HepG2 (cell line): ENCODE data around the gene YWHAQ. TPM values are rescaled to one million over a fixed set of nuclear protein-coding genes. Genes with fewer than 3 reads are reported as not detected.

Experiments
- EZH2 ChIP-seq: conservative IDR thresholded peaks from 2 replicates; pipeline ENCODE4 v1.6.1; 2012; ENCODE audit warnings: mild to moderate bottlenecking, low read depth, low read length, moderate library complexity
- FOXC1 ChIP-seq: sonication (generic); formaldehyde crosslinking; IDR thresholded peaks from 2 replicates; pipeline ENCODE4 v1.8.0; 2022; ENCODE audit warnings: mild to moderate bottlenecking, missing genetic modification reagents, borderline replicate concordance
- HNRNPLL ChIP-seq: fragments of 200-400 bp; formaldehyde crosslinking; IDR thresholded peaks from 2 replicates; pipeline ENCODE4 v1.6.1; 2017; ENCODE audit warnings: mild to moderate bottlenecking, low read depth, low read length; ENCODE audit not compliant: poor library complexity, severe bottlenecking
- NR2F2 ChIP-seq: IDR thresholded peaks from 2 replicates; pipeline ENCODE4 v1.6.1; 2012; ENCODE audit warnings: low read depth, inconsistent platforms, borderline replicate concordance
- RERE ChIP-seq: IDR thresholded peaks from 2 replicates; pipeline ENCODE4 v1.6.1; 2016; ENCODE audit warnings: low read depth, missing genetic modification reagents, missing compliant biosample characterization
- SIN3B ChIP-seq: fragments of 150-350 bp; IDR thresholded peaks from 2 replicates; pipeline ENCODE4 v1.6.1; 2014; ENCODE audit warnings: low read length
- TOE1 ChIP-seq: sonication (generic); formaldehyde crosslinking; IDR thresholded peaks from 2 replicates; pipeline ENCODE4 v1.4.0; 2020; ENCODE audit warnings: mild to moderate bottlenecking, missing genetic modification reagents
- TRIM22 ChIP-seq: fragments of 450-650 bp; IDR thresholded peaks from 2 replicates; pipeline ENCODE4 v1.6.1; 2017
- ZBTB37 ChIP-seq: sonication (generic); formaldehyde crosslinking; IDR thresholded peaks from 2 replicates; pipeline ENCODE4 v1.4.0; 2020; ENCODE audit warnings: mild to moderate bottlenecking, missing genetic modification reagents
- ZKSCAN8 ChIP-seq: IDR thresholded peaks from 2 replicates; pipeline ENCODE4 v1.6.1; 2016; ENCODE audit warnings: borderline replicate concordance, missing genetic modification reagents, missing compliant biosample characterization
- ZNF207 ChIP-seq: fragments of 450-650 bp; IDR thresholded peaks from 2 replicates; pipeline ENCODE4 v1.6.1; 2016; ENCODE audit warnings: antibody characterized with exemption, borderline replicate concordance
- ZNF609 ChIP-seq: sonication (generic); formaldehyde crosslinking; IDR thresholded peaks from 2 replicates; pipeline ENCODE4 v1.4.0; 2020; ENCODE audit warnings: mild to moderate bottlenecking, missing genetic modification reagents, borderline replicate concordance
- ZNF619 ChIP-seq: sonication (generic); formaldehyde crosslinking; IDR thresholded peaks from 2 replicates; pipeline ENCODE4 v1.4.0; 2020; ENCODE audit warnings: mild to moderate bottlenecking, missing genetic modification reagents
- ZNF629 ChIP-seq: sonication (generic); formaldehyde crosslinking; conservative IDR thresholded peaks from 2 replicates; pipeline ENCODE4 v1.5.0; 2020; ENCODE audit warnings: missing genetic modification reagents
- ZNF644 ChIP-seq: IDR thresholded peaks from 2 replicates; pipeline ENCODE4 v1.6.1; 2016; ENCODE audit warnings: low read depth
- polyA plus RNA-seq, 8 experiments: library from polyadenylated mRNA; depleted of rRNA in 3 of 8; stranded (reverse) in 7 of 8; unstranded in 1 of 8; fragments of >200 nt; fragmentation: Illumina TruSeq in 4 of 8; extraction: Trizol in 4 of 8; gene quantifications; 2 replicates each; pipeline versions ENCODE4 v1.2.1 to v1.2.3, GENCODE V29; 2011 to 2016; ENCODE audit warnings: low read depth in 4 of 8, missing spikeins in 1 of 8, mixed read lengths in 1 of 8; ENCODE audit not compliant: insufficient read depth in 1 of 8
- total RNA-seq, 5 experiments: library from RNA; depleted of rRNA; stranded (reverse); fragments of >200 nt; fragmentation: Illumina TruSeq; extraction: Trizol; gene quantifications; 2 replicates each; pipeline ENCODE4 v1.2.3, GENCODE V29; 2016; ENCODE audit warnings: low read depth in 1 of 5

YWHAQ gene
- total and polyA plus RNA-seq, 2 of the 13 experiments (the other 11 are each of a cell fraction or from before 2014, with no cell fraction given), result 160 to 304 TPM

- TF ChIP-seq ZNF609 (CRISPR knock-in tag) (peak; percentile 61), ZNF629 (CRISPR knock-in tag) (peak; percentile 17; the same call in 1 of the 2 replicates), ZNF619 (CRISPR knock-in tag) (peak; percentile 68), ZBTB37 (CRISPR knock-in tag) (peak; percentile 74), ZKSCAN8 (CRISPR knock-in tag) (no peak), NR2F2 (peak; percentile 48; the same call in 1 of the 2 replicates), TRIM22 (no peak), FOXC1 (CRISPR knock-in tag) (peak; percentile 97; the same call in 1 of the 2 replicates), TOE1 (CRISPR knock-in tag) (peak; percentile 78), ZNF644 (no peak), RERE (peak; percentile 63; the same call in 1 of the 2 replicates), SIN3B (no peak; the same call in 1 of the 2 replicates), ZNF207 (no peak), HNRNPLL (peak; percentile 88), EZH2 (no peak)
These were observed 75.3 kb downstream of the YWHAQ start, which contains the start of gene ADAM17 (continued) for GRCh38 chr2:9555297-9556120.
